HepG2 (cell line): Measurements from ENCODE around the gene TMEM132E. TPM values are rescaled to one million over a fixed set of nuclear protein-coding genes. Genes with fewer than 3 reads are reported as not detected.

Source experiments
- ATAC-seq: fragments of 200-7000 bp; cut with Tn5 transposase; 3 replicates; pipeline ENCODE4 v1.9.1; 2020; ENCODE audit warnings: mild to moderate bottlenecking, moderate library complexity
- BruUV-seq: library from RNA; stranded (reverse); fragments of 400-500 nt; replicated peaks from 2 replicates; lab custom pipeline; 2021; lab: Mats Ljungman, UMichigan
- CTCF ChIA-PET: fragments of 300-600 bp; formaldehyde crosslinking; extraction: SDS; loops from one replicate; lab custom pipeline; 2021; ENCODE audit warnings: low total read pairs, inconsistent platforms, low intra/inter-chr PET ratio; lab: Yijun Ruan, JAX
- POLR2A ChIA-PET: fragments of 350-600 bp; sonication (Branson Sonifier 250); formaldehyde crosslinking; loops from one replicate; lab custom pipeline; 2020; ENCODE audit warnings: antibody characterized with exemption, inconsistent platforms; lab: Yijun Ruan, JAX
- DNase-seq: peaks from one replicate; pipeline ENCODE4 v3.0.0-alpha.2; 2015; ENCODE audit warnings: low spot score
- FAIRE-seq: peaks from 3 replicates; lab custom pipeline; 2011; peaks lifted over from hg19 to GRCh38; lab: Jason Lieb, UNC
- H2AFZ ChIP-seq: one replicate; pipeline ENCODE4 v1.6.1; 2011; ENCODE audit warnings: low read length, inconsistent platforms
- H3K27ac ChIP-seq: fragments of 300-600 bp; 3 replicates; pipeline ENCODE4 v1.8.0; 2011; ENCODE audit warnings: mixed run types, mild to moderate bottlenecking, mixed read lengths, low read length, inconsistent platforms; ENCODE audit not compliant: insufficient read depth; ENCODE audit errors: extremely low read length
- H3K27me3 ChIP-seq, 2 experiments: fragments of 200-600 bp in 1 of 2; 2 replicates in 1 of 2; 3 replicates in 1 of 2; pipeline versions ENCODE4 v1.6.0 to v1.8.0; 2011; ENCODE audit warnings: low read length in 2 of 2, mild to moderate bottlenecking in 2 of 2, moderate library complexity in 2 of 2, inconsistent platforms in 1 of 2; ENCODE audit not compliant: insufficient read depth in 2 of 2, control insufficient read depth in 1 of 2
- H3K36me3 ChIP-seq, 2 experiments: fragments of 200-600 bp in 1 of 2; replicated peaks in 1 of 2; 2 replicates in 1 of 2; 3 replicates in 1 of 2; pipeline versions ENCODE4 v1.5.1 to v1.8.0; 2011; ENCODE audit warnings: low read length in 2 of 2, inconsistent platforms in 1 of 2; ENCODE audit not compliant: insufficient read depth in 2 of 2, control insufficient read depth in 1 of 2
- H3K4me1 ChIP-seq: 2 replicates; pipeline ENCODE4 v1.5.1; 2012; ENCODE audit warnings: low read length, inconsistent platforms; ENCODE audit not compliant: insufficient read depth
- H3K4me2 ChIP-seq: 2 replicates; pipeline ENCODE4 v1.6.0; 2011; ENCODE audit warnings: low read depth, low read length, inconsistent platforms
- H3K4me3 ChIP-seq, 3 experiments: fragments of 200-600 bp in 1 of 3; sonication (generic), shearing (Covaris generic) in 1 of 3; replicated peaks in 1 of 3; 2 replicates each; pipeline ENCODE4 v1.5.1; 2011 to 2016; ENCODE audit warnings: low read length in 3 of 3, inconsistent platforms in 2 of 3, low read depth in 2 of 3, mild to moderate bottlenecking in 2 of 3, control low read depth in 1 of 3, mixed read lengths in 1 of 3; ENCODE audit not compliant: insufficient read depth in 1 of 3
- H3K79me2 ChIP-seq: one replicate; pipeline ENCODE4 v1.6.1; 2011; ENCODE audit warnings: low read length, inconsistent platforms; ENCODE audit not compliant: insufficient read depth
- H3K9ac ChIP-seq: 2 replicates; pipeline ENCODE4 v1.6.0; 2011; ENCODE audit warnings: mild to moderate bottlenecking, low read depth, low read length, inconsistent platforms; ENCODE audit not compliant: insufficient read depth
- H3K9me3 ChIP-seq: 2 replicates; pipeline ENCODE4 v1.5.1; 2012; ENCODE audit warnings: mild to moderate bottlenecking, low read length
- H4K20me1 ChIP-seq: 2 replicates; pipeline ENCODE4 v1.6.0; 2011; ENCODE audit warnings: inconsistent platforms, mild to moderate bottlenecking, low read length, moderate library complexity; ENCODE audit not compliant: insufficient read depth
- ATRX ChIP-seq: sonication (generic); formaldehyde crosslinking; IDR thresholded peaks from 2 replicates; pipeline ENCODE4 v1.4.0; 2020; ENCODE audit warnings: missing genetic modification reagents, borderline replicate concordance
- CREBL2 ChIP-seq: sonication (generic); formaldehyde crosslinking; IDR thresholded peaks from 2 replicates; pipeline ENCODE4 v1.8.1; 2023; ENCODE audit warnings: missing genetic modification reagents, mild to moderate bottlenecking, borderline replicate concordance
- FIP1L1 ChIP-seq: fragments of 200-400 bp; formaldehyde crosslinking; IDR thresholded peaks from 2 replicates; pipeline ENCODE4 v1.6.1; 2018; ENCODE audit warnings: low read depth, mild to moderate bottlenecking, low read length, moderate library complexity, borderline replicate concordance; ENCODE audit not compliant: insufficient read depth
- GATAD2A ChIP-seq: IDR thresholded peaks from 2 replicates; pipeline ENCODE4 v1.6.1; 2016
- MIER2 ChIP-seq: IDR thresholded peaks from 2 replicates; pipeline ENCODE4 v1.6.1; 2016; ENCODE audit warnings: missing biosample characterization, missing genetic modification reagents
- MLLT10 ChIP-seq: sonication (generic); formaldehyde crosslinking; IDR thresholded peaks from 2 replicates; pipeline ENCODE4 v1.4.0; 2020; ENCODE audit warnings: missing genetic modification reagents
- RARA ChIP-seq: IDR thresholded peaks from 2 replicates; pipeline ENCODE4 v1.6.1; 2016; ENCODE audit warnings: missing genetic modification reagents, missing compliant biosample characterization
- SP4 ChIP-seq: sonication (generic); formaldehyde crosslinking; IDR thresholded peaks from 2 replicates; pipeline ENCODE4 v1.8.1; 2023; ENCODE audit warnings: mild to moderate bottlenecking, missing genetic modification reagents
- THAP8 ChIP-seq: sonication (generic); formaldehyde crosslinking; IDR thresholded peaks from 2 replicates; pipeline ENCODE4 v1.5.1; 2020; ENCODE audit warnings: missing genetic modification reagents, mild to moderate bottlenecking, borderline replicate concordance
- ZBTB7B ChIP-seq: sonication (generic); formaldehyde crosslinking; IDR thresholded peaks from 2 replicates; pipeline ENCODE4 v1.4.0; 2020; ENCODE audit warnings: missing genetic modification reagents
- ZFP36 ChIP-seq: fragments of 150-350 bp; IDR thresholded peaks from 2 replicates; pipeline ENCODE4 v1.6.1; 2018; ENCODE audit warnings: borderline replicate concordance, low read length, low read depth; ENCODE audit not compliant: partially characterized antibody
- ZNF143 ChIP-seq: sonication (generic); formaldehyde crosslinking; IDR thresholded peaks from 2 replicates; pipeline ENCODE4 v1.4.0; 2020; ENCODE audit warnings: missing genetic modification reagents
- WGBS: methylation state at CpG from one replicate; pipeline ENCODE4 v1.1.6; 2017; ENCODE audit warnings: low lambda C conversion rate; 5-methylcytosine and 5-hydroxymethylcytosine counted together
- in situ Hi-C: cut with HindIII; loops from 2 replicates; pipeline ENCODE4 v1.10.0; 2017; ENCODE audit warnings: low pct_unique_long_range_greater_than_20kb; ENCODE audit not compliant: extremely low pct_ligation_motif_present
- intact Hi-C: fragments of 100-400 bp; cut with micrococcal nuclease; formaldehyde crosslinking; loops from one replicate; pipeline ENCODE4 v1.10.0; 2022; ENCODE audit not compliant: unreplicated experiment
- polyA plus RNA-seq, 8 experiments: library from polyadenylated mRNA; depleted of rRNA in 3 of 8; stranded (reverse) in 7 of 8; unstranded in 1 of 8; fragments of >200 nt; fragmentation: Illumina TruSeq in 4 of 8; extraction: Trizol in 4 of 8; gene quantifications; 2 replicates each; pipeline versions ENCODE4 v1.2.1 to v1.2.3, GENCODE V29; 2011 to 2016; ENCODE audit warnings: low read depth in 4 of 8, missing spikeins in 1 of 8, mixed read lengths in 1 of 8; ENCODE audit not compliant: insufficient read depth in 1 of 8
- total RNA-seq, 5 experiments: library from RNA; depleted of rRNA; stranded (reverse); fragments of >200 nt; fragmentation: Illumina TruSeq; extraction: Trizol; gene quantifications; 2 replicates each; pipeline ENCODE4 v1.2.3, GENCODE V29; 2016; ENCODE audit warnings: low read depth in 1 of 5

TMEM132E gene
- total and polyA plus RNA-seq, 2 of the 13 experiments (the other 11 are each of a cell fraction or from before 2014, with no cell fraction given), result not detected

DNA sequence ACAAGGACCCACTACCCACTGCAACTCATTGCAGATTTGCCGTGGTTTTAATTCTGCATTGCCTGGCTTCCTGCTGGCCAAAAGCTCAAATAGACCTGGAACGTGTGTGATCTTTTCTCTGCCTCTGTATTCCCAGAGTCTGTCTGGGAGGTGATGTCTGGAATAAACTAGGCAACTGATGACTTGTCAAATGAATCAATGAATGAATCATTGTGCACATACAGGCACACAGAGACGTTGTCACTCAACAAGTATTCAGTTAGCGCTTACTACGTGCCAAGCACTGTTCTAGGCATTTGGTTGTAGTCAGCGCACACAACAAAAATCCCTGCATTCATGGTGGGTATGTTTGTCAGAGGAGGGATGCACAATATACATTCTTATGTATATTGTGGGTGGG, 8.9 kb downstream of the TMEM132E start:
- Histone ChIP-seq H3K9ac (no peak overlapping the region), H4K20me1 (no peaks in the 10 kb centered on the region), H3K4me1 (no peaks in the 10 kb centered on the region), H3K79me2 (no peaks in the 10 kb centered on the region), H3K4me2 (no peak overlapping the region), H3K36me3 (no peaks in the 10 kb centered on the region), H3K9me3 (no peaks in the 10 kb centered on the region), H2AFZ (no peak overlapping the region), H3K4me3 (no peak overlapping the region), H3K27ac (no peak overlapping the region), H3K27me3 (peaks cover 4 to 33% of the 10 kb centered on the region in 2 experiments)
- ATAC-seq (no peak), DNase-seq (no peak), FAIRE-seq (no peak)
- no TSS peak for BruUV-seq
- TF ChIP-seq FIP1L1 (no peak), SP4 (CRISPR knock-in tag) (no peak), CREBL2 (CRISPR knock-in tag) (no peak), ATRX (no peak)
- ChIA-PET POLR2A (no interaction called here), CTCF (no interaction called here)
- in situ Hi-C loops, result loop anchor here (25.0 kb wide), 1 partner anchor 524 kb away; the partner anchor contains the start of genes FNDC8 and RAD51D
- intact Hi-C loops, result no loop called here
- WGBS, result 21% methylated on average over 6 of the region's 6 CpGs

- H3K36me3 ChIP-seq, result no peaks in the 10 kb centered on the region
- H2AFZ ChIP-seq, result no peak overlapping the region
- no peaks in the 10 kb centered on the region for H3K79me2 ChIP-seq
- H3K9ac ChIP-seq, result no peak overlapping the region
- H4K20me1 ChIP-seq, result no peaks in the 10 kb centered on the region
- H3K27ac ChIP-seq, result no peak overlapping the region
- in situ Hi-C loops, result loop anchor here (25.0 kb wide), 1 partner anchor 523 kb away; the partner anchor contains the start of genes FNDC8 and RAD51D
- peaks cover 4 to 32% of the 10 kb centered on the region in 2 experiments; a peak in 4 of 5 replicates for H3K27me3 ChIP-seq
- H3K9me3 ChIP-seq, result no peaks in the 10 kb centered on the region
- H3K4me2 ChIP-seq, result no peak overlapping the region
- H3K4me1 ChIP-seq, result no peaks in the 10 kb centered on the region
- POLR2A ChIA-PET, result no interaction called here
- DNase-seq (no peak), FAIRE-seq (no peak), ATAC-seq (no peak)
- BruUV-seq, result no TSS peak
- no peak overlapping the region for H3K4me3 ChIP-seq
- 14% methylated on average over 9 of the region's 11 CpGs for WGBS
- CTCF ChIA-PET, result no interaction called here
- intact Hi-C loops, result no loop called here
- TF ChIP-seq MLLT10 (CRISPR knock-in tag) (no peak), MIER2 (CRISPR knock-in tag) (no peak), THAP8 (CRISPR knock-in tag) (no peak), RARA (CRISPR knock-in tag) (no peak), ZNF143 (CRISPR knock-in tag) (no peak), ZBTB7B (no peak), ZFP36 (no peak), GATAD2A (CRISPR knock-in tag) (no peak)
Measured at GRCh38 chr17:34589120-34589965, 10.0 kb downstream of the TMEM132E start.
